ENCODE measurements around the gene VWA1.
"Not testable (repeated sequence)": the region's sequence is repeated elsewhere in the genome, so short reads cannot be mapped to it uniquely, and the experiment has no call there.

The VWA1 gene

DNA sequence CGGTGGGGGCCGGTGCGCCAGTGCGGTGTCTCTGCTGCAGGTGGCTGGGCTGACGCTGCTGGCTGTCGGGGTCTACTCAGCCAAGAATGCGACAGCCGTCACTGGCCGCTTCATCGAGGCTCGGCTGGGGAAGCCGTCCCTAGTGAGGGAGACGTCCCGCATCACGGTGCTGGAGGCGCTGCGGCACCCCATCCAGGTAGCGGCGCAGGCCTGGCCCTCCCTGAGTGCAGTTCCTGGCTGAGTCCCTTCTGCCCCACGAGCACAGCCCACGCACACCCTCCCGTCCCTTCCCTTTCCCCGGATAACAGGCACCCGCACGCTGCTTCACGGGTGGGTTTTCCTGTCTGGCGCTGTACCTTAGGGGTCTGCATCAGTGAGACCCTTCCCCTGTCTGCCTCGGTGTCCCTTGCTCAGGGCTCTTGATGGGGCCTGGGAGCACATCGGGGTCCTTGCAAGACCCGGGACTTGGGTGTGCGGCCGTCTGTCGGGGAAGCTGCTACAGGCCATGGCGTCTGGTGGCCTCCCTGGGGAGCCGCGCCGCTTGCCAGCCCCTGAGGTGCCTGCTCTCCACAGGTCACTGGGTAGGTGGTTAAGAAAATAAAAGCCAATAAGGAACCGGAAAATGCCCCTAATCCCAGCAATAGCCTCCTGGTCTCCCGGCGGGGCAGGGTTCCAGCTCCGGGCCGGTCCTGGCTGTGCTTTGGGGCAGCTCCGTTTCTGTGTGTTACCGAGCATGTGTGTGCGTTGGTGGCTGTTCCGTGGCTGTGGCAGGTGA is 49.7 kb downstream of the VWA1 start:
- not testable (repeated sequence) for DNase-seq (ENCODE audit: low spot score)

DNA sequence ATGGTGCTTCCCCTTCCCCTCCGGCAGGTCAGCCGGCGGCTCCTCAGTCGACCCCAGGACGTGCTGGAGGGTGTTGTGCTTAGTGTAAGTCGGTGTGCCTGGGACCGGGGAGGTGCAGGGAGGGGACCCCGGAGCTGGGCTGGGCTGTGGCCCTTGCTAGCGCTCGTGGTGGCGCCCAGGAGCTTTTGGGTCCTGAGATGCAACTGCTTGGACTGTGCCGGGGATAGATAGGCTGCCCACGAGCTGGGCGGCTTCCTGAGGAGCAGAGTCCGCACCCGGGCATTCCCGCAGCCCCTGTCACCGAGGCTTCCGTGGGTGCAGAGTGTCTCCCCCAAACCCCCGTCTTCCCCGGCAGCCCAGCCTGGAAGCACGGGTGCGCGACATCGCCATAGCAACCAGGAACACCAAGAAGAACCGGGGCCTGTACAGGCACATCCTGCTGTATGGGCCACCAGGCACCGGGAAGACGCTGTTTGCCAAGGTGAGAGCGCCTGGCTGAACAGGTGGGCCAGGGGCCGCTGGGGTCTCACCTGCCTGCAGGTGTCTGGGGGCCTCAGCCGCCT is 50.3 kb downstream of the VWA1 start:
- not testable (repeated sequence) for DNase-seq (ENCODE audit: low spot score)

GRCh38 chr1:1487701-1488100 is 52.2 kb downstream of the VWA1 start:
- DNase-seq (ENCODE audit: low spot score) = no peak

- no peak for DNase-seq (ENCODE audit: low spot score)
These were observed 53.7 kb downstream of the VWA1 start for GRCh38 chr1:1489231-1489630.

GRCh38 chr1:1489861-1490260 is 54.4 kb downstream of the VWA1 start:
- no peak for DNase-seq (ENCODE audit: low spot score)

DNA sequence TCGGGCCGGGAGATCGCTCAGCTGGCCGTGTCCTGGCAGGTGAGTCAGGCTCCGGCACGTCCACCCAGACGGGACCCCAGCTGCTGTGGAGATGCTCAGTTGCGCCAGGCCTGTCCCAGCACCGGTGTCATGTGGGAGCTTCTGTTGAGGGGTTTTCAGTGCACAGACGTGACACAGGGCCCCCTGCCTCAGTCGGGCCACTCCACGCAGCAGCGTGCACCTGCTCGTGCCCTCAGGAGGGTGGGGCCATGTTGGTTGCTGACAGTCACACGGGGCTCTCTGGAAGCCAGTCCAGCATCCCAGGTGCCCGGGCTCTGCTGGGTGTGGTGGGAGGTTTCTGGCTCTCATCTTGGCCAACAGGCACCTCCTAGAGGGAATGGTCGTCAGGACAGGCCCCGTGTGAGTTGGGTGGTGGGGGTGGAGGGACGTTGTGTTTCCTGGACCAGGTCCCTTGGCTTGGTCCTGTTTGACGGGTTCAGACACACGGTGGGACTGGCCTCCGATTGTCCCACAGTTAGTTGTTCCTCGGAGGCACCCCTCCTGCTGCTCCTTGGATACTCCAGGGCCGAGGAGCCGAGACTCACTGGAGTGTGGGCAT is 55.2 kb downstream of the VWA1 start:
- no peak for DNase-seq (ENCODE audit: low spot score)

- DNase-seq (ENCODE audit: low spot score) = no peak
These were observed 56.1 kb downstream of the VWA1 start for GRCh38 chr1:1491601-1492000.

Measured in LoVo (cell line).